ENCODE measurements around the gene KHDRBS2. TPM values are rescaled to one million over a fixed set of nuclear protein-coding genes. Genes with fewer than 3 reads are reported as not detected.

Gene KHDRBS2
- total RNA-seq, 4 donors from 2014 or later: not detected

GRCh38 chr6:62089781-62090180 lies 196.2 kb downstream of the KHDRBS2 start:
- H3K36me3 ChIP-seq: no peaks in the 10 kb centered on the region
- no peak overlapping the region for H3K4me3 ChIP-seq
- no peak overlapping the region for H3K27ac ChIP-seq
- 83 to 86% methylated on average over 3 of the region's 3 CpGs for WGBS, 2 donors
- H3K4me1 ChIP-seq: no peaks in the 10 kb centered on the region
- intact Hi-C loops (cut with DNase I): no loop called here
- H3K9me3 ChIP-seq: no peaks in the 10 kb centered on the region
- TF ChIP-seq CTCF (IDR thresholded peaks at IDR 0.05) (no peak), POLR2A (IDR thresholded peaks at IDR 0.05) (no peak)
- no peak for DNase-seq
- no peaks in the 10 kb centered on the region for H3K27me3 ChIP-seq

GRCh38 chr6:62086047-62086446 lies 200.0 kb downstream of the KHDRBS2 start:
- Histone ChIP-seq H3K9me3 (peaks cover 0 to 5% (median 0%) of the 10 kb centered on the region in 3 donors), H3K4me3 (no peak overlapping the region), H3K27ac (no peak overlapping the region), H3K4me1 (no peaks in the 10 kb centered on the region), H3K27me3 (no peaks in the 10 kb centered on the region), H3K36me3 (no peaks in the 10 kb centered on the region)
- TF ChIP-seq POLR2A (IDR thresholded peaks at IDR 0.05): no peak
- TF ChIP-seq CTCF (IDR thresholded peaks at IDR 0.05): no peak
- DNase-seq: no peak
- 13 to 15% methylated on average over 2 of the region's 2 CpGs for WGBS, 2 donors
- intact Hi-C loops (cut with DNase I): no loop called here

DNA sequence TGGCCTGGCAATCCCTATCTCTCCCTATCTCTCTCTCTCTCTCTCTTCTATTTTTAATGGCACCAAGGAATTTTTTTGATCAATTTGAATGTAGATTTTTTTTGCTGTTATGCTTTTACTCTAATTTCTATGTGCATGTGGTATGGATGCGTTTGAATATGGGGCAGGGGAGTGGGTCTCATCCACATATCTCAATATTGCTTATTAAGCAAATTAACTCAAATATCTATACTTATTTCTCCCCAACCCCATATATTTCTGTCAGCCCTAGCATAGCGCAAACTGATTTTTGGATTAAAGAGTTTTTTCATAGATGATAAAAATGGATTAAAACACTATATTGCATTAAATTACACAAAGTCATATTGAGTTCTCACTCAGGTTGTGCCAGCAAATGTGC lies 210.2 kb downstream of the KHDRBS2 start:
- Histone ChIP-seq H3K27me3 (no peaks in the 10 kb centered on the region), H3K9me3 (peaks cover 0 to 4% (median 0%) of the 10 kb centered on the region in 3 donors), H3K27ac (no peak overlapping the region), H3K4me1 (no peaks in the 10 kb centered on the region), H3K36me3 (no peaks in the 10 kb centered on the region), H3K4me3 (no peak overlapping the region)
- no peak for DNase-seq
- intact Hi-C loops (cut with DNase I): no loop called here
- TF ChIP-seq POLR2A (IDR thresholded peaks at IDR 0.05) (no peak), CTCF (IDR thresholded peaks at IDR 0.05) (no peak)
- 79 to 88% methylated on average over 2 of the region's 2 CpGs for WGBS, 2 donors

- Histone ChIP-seq H3K27me3 (no peaks in the 10 kb centered on the region), H3K36me3 (no peaks in the 10 kb centered on the region), H3K4me3 (no peak overlapping the region), H3K9me3 (no peaks in the 10 kb centered on the region), H3K4me1 (no peaks in the 10 kb centered on the region), H3K27ac (no peak overlapping the region)
- intact Hi-C loops (cut with DNase I): no loop called here
- TF ChIP-seq CTCF (IDR thresholded peaks at IDR 0.05) (no peak), POLR2A (IDR thresholded peaks at IDR 0.05) (no peak)
- no peak for DNase-seq
- WGBS, 2 donors: 65 to 69% methylated on average over 3 of the region's 3 CpGs
These were observed 226.1 kb downstream of the KHDRBS2 start for GRCh38 chr6:62059901-62060300.

GRCh38 chr6:62057300-62057699 lies 228.7 kb downstream of the KHDRBS2 start:
- H3K27ac ChIP-seq: no peak overlapping the region
- H3K27me3 ChIP-seq: no peaks in the 10 kb centered on the region

More at GRCh38 chr6:62057300-62057699, 228.7 kb downstream of the KHDRBS2 start:
- Histone ChIP-seq H3K9me3 (no peaks in the 10 kb centered on the region), H3K4me3 (no peak overlapping the region), H3K36me3 (no peaks in the 10 kb centered on the region), H3K4me1 (no peaks in the 10 kb centered on the region)
- intact Hi-C loops (cut with DNase I): no loop called here
- TF ChIP-seq CTCF (IDR thresholded peaks at IDR 0.05) (no peak), POLR2A (IDR thresholded peaks at IDR 0.05) (no peak)
- DNase-seq: no peak
